Islet of Langerhans (tissue), 1 donor: ENCODE measurements around the gene CDK5RAP2.
"Not testable (repeated sequence)": the region's sequence is repeated elsewhere in the genome, so short reads cannot be mapped to it uniquely, and the experiment has no call there.

Experiments used
- FAIRE-seq: peaks from one replicate; lab custom pipeline; 2011; peaks lifted over from hg19 to GRCh38; lab: Jason Lieb, UNC

CDK5RAP2 gene

DNA sequence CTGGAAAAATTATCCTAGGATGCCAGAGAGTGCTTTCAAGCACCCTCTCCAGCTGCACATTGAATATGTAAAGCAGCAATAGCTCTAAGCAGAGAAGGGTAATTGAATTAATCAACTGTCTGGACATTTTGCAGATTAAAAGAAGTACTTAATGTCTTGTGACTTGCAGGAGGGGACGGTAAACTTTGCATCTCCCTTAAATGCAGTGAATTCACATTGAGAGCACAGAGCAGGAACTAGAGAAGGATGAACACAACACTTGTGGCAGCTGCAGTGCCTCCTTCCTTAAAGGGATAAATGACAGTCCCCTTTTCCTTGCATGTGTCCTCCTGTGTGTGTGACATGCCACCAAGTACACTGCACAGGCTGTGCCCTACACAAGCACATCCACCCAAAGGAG, 7.4 kb upstream of the CDK5RAP2 start:
- FAIRE-seq = no peak

DNA sequence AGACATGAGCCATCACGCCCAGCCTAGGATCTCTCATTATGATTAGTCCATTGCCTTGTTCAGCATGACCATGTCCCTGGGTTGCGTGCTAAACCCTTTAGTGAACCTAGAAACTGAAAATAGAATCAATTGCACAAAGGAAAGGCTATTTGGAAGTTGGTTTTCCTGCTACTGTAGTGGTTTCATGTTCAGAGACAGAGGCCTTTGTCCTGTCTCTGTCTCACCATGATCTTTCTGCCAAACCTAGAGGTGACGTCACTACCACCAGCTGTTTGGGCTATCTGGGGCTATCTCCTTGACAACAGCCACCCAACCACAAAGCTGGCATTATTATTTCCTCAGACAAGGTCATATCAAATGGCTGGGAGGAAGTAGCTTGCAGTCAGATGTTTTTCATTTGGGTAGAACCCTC, 4.0 kb upstream of the CDK5RAP2 start:
- peak; percentile 93 for FAIRE-seq

DNA sequence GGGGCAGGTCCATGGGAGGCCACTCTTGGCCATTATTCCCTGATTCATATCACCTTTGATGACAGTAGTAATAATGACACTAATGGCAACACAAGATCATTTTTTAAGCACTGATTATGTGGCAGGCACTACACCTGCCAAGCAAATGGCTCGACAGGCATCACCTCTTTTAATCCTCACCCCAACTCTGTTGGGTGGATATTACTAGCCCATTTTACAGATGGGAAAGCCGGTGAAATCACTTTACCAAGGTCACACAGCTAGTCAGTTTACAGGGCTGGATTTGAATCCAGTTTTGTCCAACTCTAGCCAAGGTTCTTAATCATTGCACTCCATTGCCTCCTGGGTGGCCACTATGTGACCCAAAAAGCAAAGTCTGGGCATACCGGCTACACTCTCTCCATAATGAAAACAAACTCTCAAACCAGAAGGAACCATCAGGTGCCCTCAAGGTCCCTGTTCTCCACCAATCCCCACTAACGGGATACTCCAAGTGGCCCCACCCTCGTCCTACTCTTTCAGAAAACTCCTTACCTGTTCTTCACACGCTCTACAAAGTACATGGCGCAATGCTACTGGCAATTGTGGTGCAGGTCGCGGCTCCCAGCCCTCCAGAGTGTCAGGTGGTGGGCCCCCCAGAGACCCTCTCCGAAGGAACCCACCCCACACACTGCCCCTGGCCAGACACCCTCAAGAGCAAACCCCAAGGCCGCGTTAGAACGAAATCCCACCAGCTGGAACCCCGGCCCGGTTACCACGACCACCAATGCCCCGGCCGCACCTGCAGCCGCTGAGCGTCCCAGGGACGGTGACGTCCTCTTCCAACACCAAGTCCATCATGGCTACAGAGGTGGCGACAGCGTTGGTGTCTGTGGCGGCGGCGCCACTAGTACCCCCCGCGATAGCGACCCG, 572 bp downstream of the CDK5RAP2 start:
- no peak for FAIRE-seq

DNA sequence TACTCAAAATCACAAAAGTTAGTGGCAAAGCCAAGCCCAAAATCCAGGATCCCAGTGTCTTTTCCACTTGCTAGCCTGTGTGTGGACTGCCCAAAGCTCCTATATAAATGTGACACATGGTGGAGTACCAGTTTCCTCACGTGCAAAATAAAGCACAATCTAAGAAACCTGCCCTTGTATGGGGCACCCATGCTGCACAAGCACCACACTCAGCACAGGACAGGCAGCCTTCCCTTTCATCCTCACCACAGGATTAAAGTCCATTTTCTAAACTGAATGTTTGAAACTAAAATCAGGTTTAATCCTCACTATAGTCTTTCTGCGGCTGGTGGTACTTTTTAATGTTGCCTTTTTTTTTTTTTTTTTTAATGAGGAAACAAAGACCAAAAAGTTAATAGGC, 5.5 kb downstream of the CDK5RAP2 start:
- no peak for FAIRE-seq

DNA sequence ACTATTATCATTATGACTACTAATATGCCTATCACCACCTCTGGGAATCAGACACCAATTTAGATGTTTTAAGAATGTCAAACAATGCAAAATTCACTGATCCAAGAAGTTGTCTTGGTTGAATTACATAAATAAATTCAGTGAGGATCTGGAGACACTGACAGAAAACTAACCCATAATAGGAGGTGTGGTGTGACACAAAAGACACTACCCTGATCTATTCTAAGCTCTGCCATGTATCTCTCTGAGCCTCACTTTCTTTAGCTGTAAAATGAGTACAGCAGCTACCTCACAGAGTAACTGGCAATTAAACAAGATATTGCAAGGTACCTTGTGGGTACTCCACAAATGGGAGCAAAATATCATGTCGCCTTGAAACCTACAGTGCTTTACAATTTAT, 7.5 kb downstream of the CDK5RAP2 start:
- FAIRE-seq = no peak

DNA sequence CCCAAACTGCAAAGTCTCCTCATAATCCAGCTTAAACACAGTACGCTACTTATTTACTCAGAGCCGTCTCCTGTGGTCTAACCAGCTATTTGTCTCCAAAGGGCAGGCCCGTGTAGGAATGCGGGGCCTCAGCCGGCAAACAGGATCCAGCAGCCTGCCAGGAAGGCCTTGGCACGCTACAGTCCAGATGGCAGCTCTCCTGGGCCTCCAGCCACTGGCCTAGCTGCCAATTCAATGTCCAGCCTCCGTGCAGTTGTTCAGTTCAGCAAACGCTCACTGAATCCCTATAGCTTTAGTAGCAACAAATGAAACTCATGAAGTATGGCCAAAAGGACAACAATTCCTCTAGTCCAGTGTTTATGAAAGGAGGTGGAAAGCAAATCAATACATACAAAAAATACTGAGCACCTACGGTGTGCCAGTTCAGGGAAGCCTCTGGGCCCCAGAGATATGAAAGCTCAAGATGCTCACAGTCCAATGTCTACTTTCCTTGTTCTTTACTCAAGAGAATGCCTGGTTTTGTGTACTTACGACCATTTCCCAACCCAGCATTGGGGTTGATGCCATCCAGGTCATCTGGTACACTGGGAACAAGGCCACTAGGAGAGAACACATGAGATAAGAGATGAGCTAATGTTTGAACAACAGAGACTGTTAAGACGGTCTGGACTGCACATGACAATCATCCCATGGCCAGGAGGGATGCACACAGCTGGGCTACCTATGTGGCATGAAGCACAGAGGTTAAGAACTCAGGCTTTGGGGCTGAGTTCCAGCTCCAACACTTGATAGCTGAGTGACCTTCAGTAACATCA, 8.3 kb downstream of the CDK5RAP2 start:
- no peak for FAIRE-seq

DNA sequence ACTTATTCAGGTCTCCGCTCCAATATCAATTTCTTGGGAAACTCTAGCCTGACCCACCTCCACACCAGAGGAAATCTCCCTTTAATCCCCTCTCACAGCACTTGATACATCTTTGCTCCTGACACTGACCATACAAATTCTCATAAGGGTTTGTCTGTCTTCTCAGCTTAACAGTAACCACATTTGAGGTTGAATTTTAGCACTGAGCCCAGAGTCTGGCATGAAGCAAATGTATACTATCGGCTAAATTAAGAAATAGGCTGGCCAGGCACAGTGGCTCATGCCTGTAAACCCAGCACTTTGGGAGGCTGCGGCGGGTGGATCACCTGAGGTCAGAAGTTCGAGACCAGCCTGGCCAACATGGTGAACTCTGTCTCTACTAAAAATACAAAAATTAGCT, 9.7 kb downstream of the CDK5RAP2 start:
- FAIRE-seq = no peak

DNA sequence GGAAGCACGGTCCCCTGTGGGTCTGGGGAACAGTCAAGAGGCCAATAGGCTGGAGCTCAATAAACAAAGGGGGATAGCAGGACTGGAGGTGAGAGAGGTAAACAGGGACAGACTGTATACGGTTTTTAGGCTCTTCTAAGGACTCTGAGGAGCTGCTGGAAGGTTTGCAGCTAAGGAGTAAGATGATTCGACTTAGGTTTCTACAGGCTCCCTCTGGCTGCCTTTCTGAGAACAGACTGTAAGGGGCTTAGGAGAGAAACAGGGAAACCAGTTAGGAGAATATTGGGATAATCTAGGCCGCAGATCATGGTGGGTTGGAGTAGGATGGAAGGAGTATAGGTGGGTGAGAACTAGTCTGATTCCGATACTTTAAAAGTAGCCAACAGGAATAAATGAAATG, 10.4 kb downstream of the CDK5RAP2 start:
- FAIRE-seq = no peak

DNA sequence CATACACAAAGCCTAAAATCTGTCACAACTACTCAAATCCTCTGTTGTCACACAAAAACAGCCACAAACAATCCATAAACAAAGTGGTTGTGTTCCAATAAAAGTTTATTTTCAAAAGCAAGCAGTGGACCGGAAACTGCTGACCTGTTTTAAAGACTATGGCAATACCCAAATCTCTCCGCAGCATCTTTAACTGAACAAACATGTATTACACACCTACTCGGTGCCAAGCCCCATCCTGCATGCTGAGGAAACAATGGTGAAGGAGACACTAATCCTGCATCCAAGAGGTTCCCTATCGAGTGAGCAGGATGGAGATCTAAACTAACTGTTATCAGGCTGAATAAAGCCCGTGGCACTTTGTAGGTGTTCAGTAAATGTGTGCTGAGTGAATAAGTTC, 11.2 kb downstream of the CDK5RAP2 start:
- FAIRE-seq = no peak

DNA sequence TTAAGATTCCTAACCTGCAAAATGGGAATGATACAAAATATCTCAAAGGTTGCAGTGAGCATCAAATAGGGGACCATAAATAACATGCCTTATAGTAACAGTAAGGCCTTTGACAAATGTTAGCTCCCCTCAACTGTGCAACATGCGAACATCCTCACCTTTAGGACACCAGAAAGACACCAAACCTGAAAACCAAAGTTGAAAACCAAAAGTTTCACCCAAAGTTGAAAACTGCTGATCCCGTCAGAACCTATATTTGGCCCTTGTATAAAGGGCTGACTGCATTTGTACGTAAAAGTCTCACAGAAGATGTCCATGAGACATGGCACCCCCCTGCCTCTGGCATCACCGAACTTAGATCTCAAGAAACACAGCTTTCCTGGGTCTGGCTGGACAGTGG, 12.1 kb downstream of the CDK5RAP2 start:
- FAIRE-seq = no peak

DNA sequence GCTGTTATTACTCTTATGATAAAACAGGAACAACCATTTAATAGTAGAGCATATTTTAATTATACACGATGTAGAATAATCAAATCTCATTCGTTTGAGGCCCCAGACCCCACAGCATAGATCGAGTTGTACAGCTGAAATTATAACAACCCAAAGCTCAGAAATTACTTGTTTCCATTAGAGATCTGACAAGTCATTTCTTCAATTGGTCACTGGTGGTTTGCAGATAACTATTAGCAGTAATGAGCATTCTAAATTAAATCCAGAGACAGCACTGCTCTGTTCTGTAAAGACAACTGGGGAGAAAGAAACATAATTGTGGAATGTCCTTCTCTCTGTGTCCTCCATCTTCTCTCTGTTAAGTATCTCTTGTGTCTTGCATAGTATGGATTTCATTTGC, 12.9 kb downstream of the CDK5RAP2 start:
- no peak for FAIRE-seq

DNA sequence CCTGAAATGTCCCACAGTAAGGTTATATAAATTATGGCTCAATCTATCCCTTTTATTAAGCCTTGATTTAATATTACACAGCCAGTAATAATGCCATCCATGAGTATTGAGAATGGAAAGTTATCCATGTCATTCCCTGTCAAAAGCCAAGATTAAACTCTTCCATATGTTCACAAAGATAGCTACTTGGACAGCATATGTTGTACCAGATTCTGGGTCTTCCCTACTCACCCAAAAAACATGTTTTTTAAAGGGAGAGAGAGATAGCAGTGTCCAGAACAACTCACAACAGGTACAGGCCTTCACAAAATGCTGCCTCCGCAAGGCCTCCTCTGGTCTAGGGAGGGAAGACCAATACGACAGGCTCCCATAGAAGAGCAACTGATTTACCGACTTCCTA, 15.4 kb downstream of the CDK5RAP2 start:
- no peak for FAIRE-seq

DNA sequence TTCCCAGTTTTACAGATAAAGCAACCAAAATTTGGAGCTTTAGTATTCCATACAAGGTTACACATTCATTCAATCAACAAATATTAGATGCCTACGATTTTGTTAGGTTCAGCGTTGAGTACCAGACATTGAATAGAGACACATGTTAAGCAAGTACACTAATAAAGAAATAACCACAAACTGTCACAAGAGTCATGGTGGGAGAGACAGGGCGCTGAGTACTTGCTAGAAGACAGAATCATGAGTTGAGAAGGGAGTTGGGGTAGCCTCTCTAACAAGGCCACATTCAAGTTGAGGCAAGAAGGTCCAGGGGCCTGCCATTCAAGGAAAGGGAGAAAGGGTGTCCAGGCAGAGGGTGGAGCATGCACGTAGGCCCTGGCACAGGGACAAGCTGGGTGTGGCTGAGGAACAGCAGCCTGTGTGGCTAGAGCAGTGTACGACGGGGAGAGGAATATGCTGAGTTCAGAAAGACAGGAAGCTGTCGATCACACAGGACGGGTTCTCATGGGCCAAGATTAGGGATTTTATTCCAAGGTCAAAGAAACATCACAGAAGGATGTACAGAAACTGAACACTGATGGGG, 17.0 kb downstream of the CDK5RAP2 start:
- no peak for FAIRE-seq

DNA sequence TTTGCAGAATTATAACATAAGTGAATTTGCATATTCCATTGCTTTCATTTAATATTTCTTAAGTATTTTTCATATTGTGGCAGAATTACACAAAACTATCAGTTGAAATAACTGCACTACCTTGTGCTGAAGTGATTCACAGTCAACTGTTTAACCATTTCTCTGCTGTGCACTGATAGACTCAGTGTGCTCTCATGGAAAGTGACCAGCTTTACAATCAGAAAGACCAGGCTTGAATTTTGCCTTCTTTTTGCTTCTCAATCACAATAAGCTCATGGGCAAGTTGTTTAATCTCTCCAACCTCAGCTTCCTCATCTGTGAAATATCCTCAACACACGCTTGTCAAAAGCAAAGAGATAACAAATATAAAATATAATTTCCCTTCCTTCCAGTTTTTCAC, 18.3 kb downstream of the CDK5RAP2 start:
- FAIRE-seq = no peak

DNA sequence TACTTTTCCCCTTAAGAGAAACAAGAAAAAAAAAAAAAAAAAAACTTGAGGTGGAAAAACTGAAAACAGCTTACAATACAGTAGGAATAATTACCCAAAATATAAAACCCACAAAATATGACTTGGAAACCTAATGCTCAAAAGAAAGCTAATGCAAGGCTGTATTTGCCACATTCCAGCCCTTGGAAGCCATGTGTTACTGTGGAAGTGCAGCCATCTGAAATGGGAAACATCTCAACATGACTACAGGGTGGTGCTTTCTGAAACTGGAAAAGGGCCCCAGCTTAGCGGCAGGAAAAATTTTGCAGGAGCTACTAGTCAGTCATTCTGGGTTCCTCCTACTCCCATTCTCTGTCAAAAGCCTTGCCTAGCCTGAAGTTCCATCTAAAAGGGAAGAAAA, 20.4 kb downstream of the CDK5RAP2 start:
- no peak for FAIRE-seq

DNA sequence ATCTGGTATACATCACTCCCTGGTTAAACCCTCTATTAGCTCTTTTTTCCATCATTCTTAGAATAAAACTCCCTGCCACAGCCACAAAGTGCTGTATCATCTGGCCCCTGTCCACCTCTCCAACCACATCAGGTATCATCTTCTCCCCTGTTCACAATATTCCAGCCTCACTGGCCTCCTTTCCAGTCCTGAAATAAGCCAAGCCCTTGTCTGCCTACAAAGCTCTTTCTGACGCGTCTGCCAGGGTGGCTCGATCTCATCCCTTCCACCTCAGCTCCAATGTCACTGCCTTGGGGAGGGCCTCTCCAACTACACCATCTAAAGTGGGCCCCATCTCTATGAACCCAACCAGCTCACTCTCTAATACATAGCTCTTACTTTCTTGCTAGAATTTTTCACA, 21.5 kb downstream of the CDK5RAP2 start:
- no peak for FAIRE-seq

DNA sequence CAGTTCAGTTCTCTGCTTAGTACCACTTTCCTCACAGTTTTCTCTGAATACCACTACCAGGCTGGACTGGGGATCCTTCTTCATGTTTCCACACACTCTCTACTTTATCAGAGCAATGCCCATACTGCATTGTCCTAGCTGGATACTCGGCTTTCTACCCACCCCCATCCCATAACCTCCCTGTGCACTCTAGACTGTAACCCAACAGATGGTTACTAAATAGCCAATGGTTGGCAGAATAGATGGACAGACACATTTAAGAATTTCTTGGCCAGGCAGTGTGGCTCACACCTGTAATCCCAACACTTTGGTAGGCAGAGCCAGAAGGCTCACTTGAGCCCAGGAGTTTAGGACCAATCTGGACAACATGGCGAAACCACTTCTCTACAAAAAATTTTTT, 22.8 kb downstream of the CDK5RAP2 start:
- FAIRE-seq = no peak

DNA sequence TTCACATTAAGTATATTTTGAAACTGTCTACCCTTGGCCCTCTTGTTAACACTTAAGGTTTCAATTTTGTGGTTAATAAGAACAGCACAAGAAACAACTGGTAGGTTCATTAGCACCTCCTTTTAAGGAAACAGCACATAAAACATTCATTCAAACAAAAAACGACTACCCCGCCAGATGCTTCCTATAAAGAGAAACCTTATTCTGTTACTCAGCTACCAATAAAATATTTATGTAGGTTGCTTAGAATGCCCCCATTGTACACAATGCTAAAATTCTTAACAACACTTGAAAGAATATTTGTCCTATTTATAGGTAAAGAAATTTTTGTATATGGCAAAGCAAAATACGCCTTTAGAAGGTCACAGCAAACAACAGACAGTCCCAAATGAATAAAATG, 23.2 kb downstream of the CDK5RAP2 start:
- no peak for FAIRE-seq

DNA sequence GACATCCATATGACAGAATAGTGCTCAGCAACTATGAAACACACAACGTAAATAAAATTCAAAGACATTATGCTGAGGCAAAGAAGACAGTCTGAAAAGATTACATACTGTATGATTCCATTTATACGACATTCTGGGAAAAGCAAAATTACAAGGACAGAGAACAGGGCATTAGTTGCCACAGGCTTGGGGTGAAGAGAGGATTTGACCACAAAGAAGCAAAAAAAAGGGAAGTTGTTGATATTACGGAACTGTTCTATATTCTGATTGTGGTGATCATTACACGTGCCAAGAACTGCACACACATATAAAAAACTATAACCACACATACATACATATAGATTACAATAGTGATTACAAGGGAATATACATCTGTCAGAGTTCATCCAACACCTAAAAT, 24.1 kb downstream of the CDK5RAP2 start:
- FAIRE-seq = no peak

DNA sequence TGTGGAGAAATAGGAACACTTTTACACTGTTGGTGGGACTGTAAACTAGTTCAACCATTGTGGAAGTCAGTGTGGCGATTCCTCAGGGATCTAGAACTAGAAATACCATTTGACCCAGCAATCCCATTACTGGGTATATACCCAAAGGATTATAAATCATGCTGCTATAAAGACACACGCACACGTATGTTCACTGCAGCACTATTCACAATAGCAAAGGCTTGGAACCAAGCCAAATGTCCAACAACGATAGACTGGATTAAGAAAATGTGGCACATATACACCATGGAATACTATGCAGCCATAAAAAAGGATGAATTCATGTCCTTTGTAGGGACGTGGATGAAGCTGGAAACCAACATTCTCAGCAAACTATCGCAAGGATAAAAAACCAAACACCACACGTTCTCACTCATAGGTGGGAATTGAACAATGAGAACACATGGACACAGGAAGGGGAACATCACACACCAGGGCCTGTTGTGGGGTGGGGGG, 27.7 kb downstream of the CDK5RAP2 start:
- FAIRE-seq = not testable (repeated sequence)

DNA sequence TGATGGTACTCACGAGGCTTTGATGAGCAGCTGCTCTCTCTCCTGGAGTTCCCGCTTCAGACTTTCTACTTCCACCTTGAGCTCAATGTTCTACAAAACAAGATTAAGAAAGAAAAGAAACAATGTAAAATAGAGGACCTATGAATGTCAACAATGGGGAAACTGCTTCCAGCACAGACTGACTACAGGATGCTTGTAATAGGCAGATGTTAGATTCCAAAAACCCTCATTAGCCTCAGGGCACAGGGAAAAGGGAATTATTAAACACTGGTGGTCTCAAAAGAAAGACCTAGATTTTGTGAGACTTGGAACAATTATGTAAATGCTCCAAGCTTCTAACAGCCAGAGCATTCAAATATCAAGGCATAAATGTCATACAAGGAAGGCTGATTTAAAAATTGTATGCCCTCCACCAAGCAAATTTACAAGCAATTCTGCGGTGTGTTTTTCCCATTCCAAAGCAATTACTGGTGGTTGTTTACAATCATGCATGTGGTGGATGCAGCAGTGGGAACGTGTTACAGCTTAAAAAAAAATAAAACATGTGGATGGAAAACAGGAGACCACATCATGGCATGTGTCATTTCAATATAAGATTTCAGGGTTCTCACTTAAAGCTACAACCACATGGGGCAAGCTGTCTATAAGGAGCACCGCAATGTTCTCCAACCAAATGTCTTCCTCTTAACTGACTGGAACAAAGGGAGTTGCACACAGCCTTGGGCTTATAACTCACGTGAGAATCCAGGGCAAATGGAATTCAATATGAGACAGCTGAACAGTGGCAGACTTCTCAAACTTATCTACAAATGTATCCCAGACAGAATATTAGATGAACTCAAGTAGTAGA, 34.0 kb downstream of the CDK5RAP2 start:
- FAIRE-seq = no peak

DNA sequence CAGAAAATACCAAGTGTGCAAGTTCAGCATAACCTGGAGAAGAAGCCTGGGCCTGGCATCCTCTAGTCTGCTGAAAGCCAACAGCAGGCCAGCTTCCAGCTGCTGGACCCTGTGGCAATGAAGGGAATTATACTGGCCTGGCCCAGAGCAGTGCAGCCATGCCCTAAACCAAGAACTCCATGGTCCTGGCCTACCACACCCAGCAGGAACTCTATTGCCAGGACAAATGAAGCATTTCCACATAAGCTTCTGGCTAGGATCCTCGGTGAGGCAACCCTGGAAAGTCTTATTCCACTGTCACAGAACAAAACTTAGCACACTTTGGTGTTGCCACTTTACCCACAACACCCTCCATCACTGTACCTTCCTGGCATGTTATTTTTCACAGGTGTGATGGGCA, 35.5 kb downstream of the CDK5RAP2 start:
- FAIRE-seq = no peak
